Osteocyte (in vitro differentiated cells): ENCODE results near the gene RSU1. TPM values are rescaled to one million over a fixed set of nuclear protein-coding genes. Genes with fewer than 3 reads are reported as not detected.
"Not testable (repeated sequence)": the region's sequence is repeated elsewhere in the genome, so short reads cannot be mapped to it uniquely, and the experiment has no call there.

Experiments used
- DNase-seq: peaks from one replicate; pipeline ENCODE4 v3.0.0; 2021; ENCODE audit warnings: mixed read lengths; ENCODE audit not compliant: unreplicated experiment; ENCODE audit errors: extremely low spot score
- H3K27ac Mint-ChIP-seq: one replicate; pipeline ENCODE4 v1.8.0; 2021; ENCODE audit warnings: mild to moderate bottlenecking, mixed read lengths; ENCODE audit not compliant: unreplicated experiment
- H3K27me3 Mint-ChIP-seq: one replicate; pipeline ENCODE4 v1.8.0; 2021; ENCODE audit warnings: mixed read lengths; ENCODE audit not compliant: unreplicated experiment
- H3K36me3 Mint-ChIP-seq: one replicate; pipeline ENCODE4 v1.8.0; 2021; ENCODE audit warnings: mixed read lengths; ENCODE audit not compliant: unreplicated experiment
- H3K4me1 Mint-ChIP-seq: one replicate; pipeline ENCODE4 v1.8.0; 2021; ENCODE audit warnings: mixed read lengths; ENCODE audit not compliant: unreplicated experiment
- H3K4me3 Mint-ChIP-seq: one replicate; pipeline ENCODE4 v1.8.0; 2021; ENCODE audit warnings: mild to moderate bottlenecking, moderate library complexity, mixed read lengths; ENCODE audit not compliant: unreplicated experiment
- H3K9me3 Mint-ChIP-seq: one replicate; pipeline ENCODE4 v1.8.0; 2021; ENCODE audit warnings: mixed read lengths; ENCODE audit not compliant: unreplicated experiment
- CTCF ChIP-seq: fragments of 200-600 bp; sonication (generic); IDR thresholded peaks from 2 replicates; pipeline ENCODE4 v1.5.0; 2021; ENCODE audit warnings: antibody characterized with exemption, mild to moderate bottlenecking, moderate library complexity
- total RNA-seq: library from RNA; stranded (reverse); gene quantifications from 2 replicates; pipeline ENCODE4 v1.2.1, GENCODE V29; 2021

Gene RSU1
- total RNA-seq, 1 donor from 2014 or later, result 92.0 TPM

GRCh38 chr10:16761300-16761699 lies 55.9 kb downstream of the RSU1 start:
- no peak for TF ChIP-seq CTCF
- DNase-seq, result peak; percentile 54
- no peaks in the 10 kb centered on the region for H3K9me3 Mint-ChIP-seq
- no peak overlapping the region for H3K4me3 Mint-ChIP-seq
- no peak overlapping the region for H3K27ac Mint-ChIP-seq
- peaks cover 4% of the 10 kb centered on the region for H3K4me1 Mint-ChIP-seq
- H3K36me3 Mint-ChIP-seq, result peaks cover 43% of the 10 kb centered on the region
- no peaks in the 10 kb centered on the region for H3K27me3 Mint-ChIP-seq

GRCh38 chr10:16756561-16757221 lies 60.5 kb downstream of the RSU1 start:
- H3K4me3 Mint-ChIP-seq, result no peak overlapping the region
- DNase-seq, result no peak
- H3K9me3 Mint-ChIP-seq, result no peaks in the 10 kb centered on the region
- no peaks in the 10 kb centered on the region for H3K27me3 Mint-ChIP-seq
- no peak for TF ChIP-seq CTCF
- H3K27ac Mint-ChIP-seq, result no peak overlapping the region
- peaks cover 4% of the 10 kb centered on the region for H3K4me1 Mint-ChIP-seq
- H3K36me3 Mint-ChIP-seq, result peaks cover 41% of the 10 kb centered on the region

- peaks cover 4% of the 10 kb centered on the region for H3K4me1 Mint-ChIP-seq
- H3K4me3 Mint-ChIP-seq, result no peak overlapping the region
- TF ChIP-seq CTCF, result no peak
- no peaks in the 10 kb centered on the region for H3K27me3 Mint-ChIP-seq
- H3K36me3 Mint-ChIP-seq, result peaks cover 46% of the 10 kb centered on the region
- H3K27ac Mint-ChIP-seq, result no peak overlapping the region
- no peaks in the 10 kb centered on the region for H3K9me3 Mint-ChIP-seq
- no peak for DNase-seq
Measured at GRCh38 chr10:16754765-16755164, 62.5 kb downstream of the RSU1 start.

GRCh38 chr10:16752849-16753248 lies 64.4 kb downstream of the RSU1 start:
- H3K4me3 Mint-ChIP-seq, H3K9me3 Mint-ChIP-seq, H3K4me1 Mint-ChIP-seq, H3K27me3 Mint-ChIP-seq, H3K27ac Mint-ChIP-seq, DNase-seq: not testable (repeated sequence)
- peaks cover 45% of the 10 kb centered on the region for H3K36me3 Mint-ChIP-seq

GRCh38 chr10:16752099-16752498 lies 65.1 kb downstream of the RSU1 start:
- H3K27me3 Mint-ChIP-seq, result no peaks in the 10 kb centered on the region
- no peak for TF ChIP-seq CTCF
- no peak overlapping the region for H3K4me3 Mint-ChIP-seq
- no peak overlapping the region for H3K27ac Mint-ChIP-seq
- peaks cover 41% of the 10 kb centered on the region for H3K36me3 Mint-ChIP-seq
- no peak for DNase-seq
- no peaks in the 10 kb centered on the region for H3K9me3 Mint-ChIP-seq
- peaks cover 4% of the 10 kb centered on the region for H3K4me1 Mint-ChIP-seq
